Retina (tissue), 1 donor: ENCODE data around the gene KLRK1.
"Not testable (repeated sequence)": the region's sequence is repeated elsewhere in the genome, so short reads cannot be mapped to it uniquely, and the experiment has no call there.

ENCODE experiments used
- DNase-seq: peaks from one replicate; pipeline ENCODE4 v3.0.0-alpha.2; 2016

Gene KLRK1

DNA sequence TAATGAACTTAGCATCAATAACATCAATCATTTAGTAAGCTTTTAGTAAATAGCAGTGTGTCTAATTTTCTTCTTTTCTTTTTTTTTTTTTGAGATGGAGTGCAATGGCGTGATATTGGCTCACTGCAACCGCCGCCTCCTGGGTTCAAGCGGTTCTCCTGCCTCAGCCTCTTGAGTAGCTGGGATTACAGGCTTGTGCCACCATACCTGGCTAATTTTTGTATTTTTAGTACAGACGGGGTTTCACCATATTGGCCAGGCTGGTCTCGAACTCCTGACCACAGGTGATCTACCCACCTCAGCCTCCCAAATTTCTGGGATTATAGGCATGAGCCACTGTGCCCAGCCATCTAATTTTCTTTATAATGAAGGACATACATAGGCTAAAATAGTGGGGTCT lies 2.3 kb downstream of the KLRK1 start:
- DNase-seq: not testable (repeated sequence)

DNA sequence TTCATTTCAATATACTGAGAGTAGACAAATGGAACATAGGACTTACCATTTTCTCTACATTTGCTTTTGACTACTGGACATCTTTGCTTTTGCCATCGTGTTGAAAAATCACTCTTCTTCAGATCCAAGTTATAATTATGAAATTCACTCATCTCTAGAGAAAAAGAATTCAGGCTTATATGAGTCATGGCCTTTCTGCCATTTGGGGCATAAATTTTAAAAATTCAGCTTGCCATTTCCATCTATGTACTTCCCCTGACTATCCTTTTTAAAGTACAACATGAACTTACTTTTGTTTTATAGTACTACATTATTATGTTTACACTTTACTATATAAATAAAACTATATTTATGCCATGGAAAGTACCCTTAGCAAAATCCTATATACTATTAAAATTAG lies 3.0 kb downstream of the KLRK1 start:
- no peak for DNase-seq

DNA sequence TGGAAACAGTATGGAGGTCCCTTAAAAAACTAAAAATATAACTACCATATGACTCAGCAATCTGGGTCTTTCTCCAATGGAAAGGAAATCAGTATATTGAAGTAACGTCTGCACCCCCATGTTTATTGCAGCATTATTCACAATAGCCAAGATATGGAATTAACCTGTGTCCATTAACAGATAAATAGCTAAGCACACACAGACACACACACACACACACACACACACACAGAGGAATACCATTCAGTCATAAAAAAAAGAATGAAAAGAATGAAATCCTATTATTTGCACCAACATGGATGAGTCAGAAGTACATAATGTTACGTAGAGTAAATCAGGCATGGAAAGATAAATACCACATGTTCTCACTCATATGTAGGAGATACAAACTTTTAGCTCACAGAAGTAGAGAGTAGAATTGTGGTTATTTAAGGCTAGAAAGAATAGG lies 4.7 kb downstream of the KLRK1 start:
- no peak for DNase-seq

DNA sequence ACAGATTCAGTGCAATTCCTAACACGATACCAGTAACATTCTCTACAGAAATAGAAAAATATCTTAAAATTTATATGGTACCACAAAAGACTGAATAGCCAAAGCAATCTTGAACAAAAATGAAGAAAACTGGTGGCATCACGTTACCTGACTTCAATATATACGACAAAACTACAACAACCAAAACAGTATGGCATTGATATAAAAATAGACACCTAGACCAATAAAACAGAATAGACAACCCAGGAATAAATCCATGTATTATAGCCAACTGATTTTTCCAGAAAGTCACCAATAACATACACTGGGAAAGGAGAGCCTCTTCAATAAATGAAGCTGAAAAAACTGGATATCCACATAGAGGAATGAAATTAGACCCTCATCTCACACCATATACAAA lies 5.7 kb downstream of the KLRK1 start:
- no peak for DNase-seq

DNA sequence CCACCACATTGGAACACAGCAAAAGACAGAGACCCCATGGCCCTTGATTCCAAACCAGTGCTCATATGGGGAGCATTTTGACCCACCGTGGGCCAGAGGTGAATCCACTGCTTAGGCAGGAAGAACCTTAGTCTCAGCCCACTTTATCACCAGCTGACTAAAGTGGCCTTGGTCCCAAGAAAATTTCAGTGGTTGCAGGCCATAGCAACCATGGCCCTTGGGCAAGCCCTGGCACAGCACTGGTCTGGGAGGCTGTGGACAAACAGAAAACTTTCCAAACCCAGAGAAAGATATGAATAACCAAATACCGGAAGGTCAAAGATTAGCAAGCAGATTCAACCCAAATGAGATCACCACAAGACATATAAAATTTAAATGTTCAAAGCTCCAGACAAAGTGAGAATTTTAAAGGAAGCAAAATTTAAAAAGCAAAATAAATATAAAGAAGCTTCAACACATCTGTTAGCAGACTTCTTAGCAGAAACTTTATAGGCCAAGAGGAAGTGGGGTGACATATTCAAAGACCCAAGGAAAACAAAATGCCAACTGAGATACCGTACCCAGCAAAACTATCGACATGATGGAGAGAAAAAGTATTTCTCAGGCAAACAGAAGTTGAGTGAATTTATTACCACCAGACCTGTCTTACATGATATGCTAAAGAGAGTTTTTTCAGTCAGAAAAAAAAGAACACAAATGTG lies 7.8 kb downstream of the KLRK1 start:
- DNase-seq: no peak

DNA sequence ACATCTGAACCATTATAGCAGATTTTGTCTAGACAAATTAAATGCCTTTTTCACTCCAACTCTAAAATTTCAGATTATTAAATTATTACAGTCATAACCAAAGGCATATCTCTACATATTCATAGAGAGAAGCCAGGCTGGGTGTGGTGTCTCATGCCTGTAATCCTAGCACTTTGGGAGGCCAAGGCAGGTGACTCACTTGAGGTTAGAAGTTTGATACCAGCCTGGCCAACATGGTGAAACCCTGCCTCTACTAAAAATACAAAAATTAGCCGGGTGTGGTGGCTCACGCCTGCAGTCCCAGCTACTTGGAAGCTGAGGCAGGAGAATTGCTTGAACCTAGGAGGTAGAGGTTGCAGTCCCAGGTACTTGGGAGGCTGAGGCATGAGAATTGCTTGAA lies 11.1 kb downstream of the KLRK1 start:
- DNase-seq: not testable (repeated sequence)

DNA sequence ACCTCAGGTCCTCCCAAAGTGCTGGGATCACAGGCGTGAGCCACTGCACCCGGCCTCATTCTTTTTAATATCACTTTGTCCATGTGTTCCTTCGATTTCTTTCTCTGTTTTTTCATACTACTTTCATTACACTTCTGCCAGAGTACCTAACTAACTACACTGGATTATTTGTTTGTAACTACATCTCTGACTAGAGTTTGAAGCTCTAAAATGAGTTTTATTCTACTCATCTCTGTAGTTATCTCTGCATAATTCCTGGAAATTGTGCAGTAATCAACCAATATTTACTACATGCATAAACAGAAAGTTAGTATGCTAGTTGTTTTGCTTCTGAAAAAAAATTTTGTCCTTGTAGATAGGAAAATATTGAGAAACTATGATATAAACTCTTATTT lies 15.2 kb downstream of the KLRK1 start:
- DNase-seq: no peak

DNA sequence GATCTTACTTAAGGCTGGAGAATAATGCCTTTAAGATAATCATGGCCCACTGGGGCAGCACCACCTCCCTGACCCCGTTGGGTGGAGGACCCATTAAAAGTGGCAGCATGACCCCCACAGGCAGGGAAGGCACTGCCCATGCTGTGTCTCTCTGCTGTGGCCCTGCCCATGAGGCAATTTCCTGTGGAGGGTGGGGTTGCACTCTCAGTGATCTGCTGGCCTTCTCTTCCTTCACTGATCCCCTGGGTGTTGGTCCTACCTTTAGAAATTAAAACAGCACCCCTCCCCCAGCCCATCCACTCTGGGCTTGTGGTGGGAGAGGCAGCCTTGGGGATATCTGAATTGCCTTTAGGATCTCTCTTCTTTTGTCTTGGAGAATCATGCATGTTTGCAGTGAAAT lies 17.3 kb downstream of the KLRK1 start:
- DNase-seq: no peak

DNA sequence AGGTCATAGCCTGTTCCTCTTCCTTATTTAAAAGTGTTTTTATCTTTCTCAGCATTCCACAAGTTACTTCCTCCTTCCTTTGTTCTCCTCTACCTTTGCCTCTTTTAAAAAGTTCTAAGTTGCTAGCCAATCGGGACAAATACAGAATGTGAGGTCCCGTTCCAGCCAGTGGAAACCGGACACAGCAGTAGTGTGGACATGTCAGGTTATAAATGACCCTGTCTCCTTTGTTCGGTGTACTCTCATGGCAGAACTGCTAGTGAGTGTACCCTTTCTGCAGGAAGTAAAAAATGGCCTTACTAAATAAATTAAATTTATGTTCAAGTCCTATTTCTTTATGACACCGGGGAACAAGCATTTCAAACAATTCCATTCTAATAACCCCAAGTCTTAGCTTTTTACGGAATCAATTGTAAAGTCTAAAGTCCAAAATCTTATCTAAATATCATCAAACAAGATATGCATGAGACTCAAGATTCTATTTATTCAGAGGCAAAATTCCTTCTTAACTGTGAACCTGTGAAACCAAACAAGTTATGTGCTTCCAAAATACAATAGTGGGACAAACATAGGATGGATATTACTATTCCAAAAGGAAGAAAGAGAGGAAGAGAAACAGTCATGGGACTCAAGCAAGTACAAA lies 17.8 kb downstream of the KLRK1 start:
- DNase-seq: not testable (repeated sequence)

DNA sequence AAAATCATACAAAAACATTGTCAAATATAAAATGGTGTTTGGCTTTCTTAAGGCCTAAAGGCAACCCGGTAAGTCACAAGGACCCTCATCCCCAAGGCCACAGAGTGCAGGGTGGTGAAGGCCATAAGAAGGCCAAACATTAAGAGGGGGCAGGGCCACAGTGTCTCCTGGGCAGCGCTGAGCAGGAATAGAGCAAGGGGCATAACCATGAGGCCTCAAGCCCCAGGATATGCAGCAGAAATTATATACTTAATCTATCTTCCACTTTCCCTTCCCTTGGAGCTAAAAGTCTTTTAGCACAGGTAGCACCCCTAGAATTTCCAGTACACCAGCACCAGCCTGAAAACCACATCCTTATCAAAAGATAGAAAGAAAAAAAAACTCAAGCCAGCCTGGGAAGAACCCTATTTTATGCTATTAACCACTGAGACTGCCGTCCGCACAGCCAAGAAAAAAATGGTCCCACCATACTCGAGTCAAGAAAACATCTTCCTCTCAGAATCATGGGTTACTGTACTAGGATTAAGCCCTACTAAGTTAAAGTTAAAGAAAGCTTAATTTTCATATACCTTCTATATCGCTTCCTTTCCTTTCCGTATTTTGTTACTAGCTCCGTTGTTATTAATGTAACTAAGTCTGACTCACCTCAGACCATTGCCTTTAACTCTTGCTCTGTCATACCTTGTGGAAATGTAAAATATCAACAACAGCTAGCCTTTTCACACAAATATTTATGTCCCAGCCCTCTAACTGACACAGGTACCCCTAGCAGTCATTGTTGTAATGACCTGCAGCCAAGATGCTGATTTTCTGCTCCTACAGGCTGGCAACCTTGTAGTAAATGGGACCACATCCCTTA lies 20.1 kb downstream of the KLRK1 start:
- no peak for DNase-seq

DNA sequence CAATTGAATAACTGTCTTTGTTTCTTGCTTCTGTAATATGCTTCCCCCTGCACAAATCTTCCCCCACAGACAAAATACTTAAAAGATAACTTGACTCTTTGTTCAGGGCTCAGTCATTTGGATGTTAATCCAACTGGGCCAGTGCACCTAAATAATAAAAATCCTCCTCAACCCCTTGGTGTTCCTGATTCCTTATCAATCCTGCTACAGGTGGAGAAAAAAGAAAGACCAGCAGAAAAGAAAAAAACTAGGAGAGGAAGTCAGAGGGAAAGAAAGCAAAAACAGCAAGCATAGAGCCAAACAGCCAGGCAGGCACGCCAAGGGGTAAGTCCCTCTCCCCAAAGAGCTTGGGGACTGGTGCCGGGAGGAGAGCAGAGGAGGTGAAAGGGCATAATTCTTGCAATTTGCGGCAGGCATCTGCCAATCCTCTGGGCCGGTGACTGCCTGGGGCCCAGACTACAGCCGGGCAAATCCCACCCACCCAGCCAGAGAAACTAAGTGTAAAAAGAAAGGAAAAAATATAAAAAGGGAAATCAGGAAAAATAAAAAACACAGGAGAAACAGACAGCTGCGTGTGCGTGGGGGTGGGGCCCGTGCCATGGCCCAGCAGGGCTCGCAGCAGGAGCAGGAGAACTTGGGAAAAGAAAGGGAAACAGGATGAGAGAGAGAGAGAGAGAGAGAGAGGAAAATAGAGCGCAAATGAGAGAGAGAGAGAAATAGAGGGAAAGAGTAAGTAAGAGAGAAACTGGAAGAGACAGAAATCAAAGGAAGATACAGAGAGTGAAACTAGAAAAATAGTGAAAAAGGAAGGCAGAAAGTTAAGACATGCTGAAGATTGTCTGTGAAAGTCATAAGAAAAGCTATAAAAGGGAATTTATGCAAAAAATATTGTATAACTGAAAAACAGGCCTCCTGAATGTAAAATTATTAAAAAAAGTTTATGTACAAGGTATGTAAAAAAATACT lies 21.4 kb downstream of the KLRK1 start:
- peak; percentile 15 for DNase-seq

DNA sequence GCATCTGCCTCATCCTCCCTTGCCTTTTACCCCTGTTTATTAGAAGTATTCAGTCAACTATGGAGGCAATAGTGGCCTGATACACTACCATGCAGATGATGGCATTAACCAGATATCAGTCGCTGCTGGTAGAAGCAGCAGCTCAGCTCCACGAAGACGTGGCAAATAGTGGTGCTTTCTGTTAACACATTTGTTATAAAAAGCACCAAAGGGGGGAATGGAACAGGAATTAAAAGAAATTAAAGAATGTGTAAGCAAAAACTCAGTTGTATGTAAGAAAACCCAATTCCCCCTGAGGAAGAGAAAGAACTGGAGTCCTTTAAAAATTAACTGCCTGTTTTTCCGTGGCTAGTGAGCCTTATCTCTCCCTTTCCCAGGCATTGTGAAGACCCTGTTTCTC lies 22.1 kb downstream of the KLRK1 start:
- DNase-seq: not testable (repeated sequence)

DNA sequence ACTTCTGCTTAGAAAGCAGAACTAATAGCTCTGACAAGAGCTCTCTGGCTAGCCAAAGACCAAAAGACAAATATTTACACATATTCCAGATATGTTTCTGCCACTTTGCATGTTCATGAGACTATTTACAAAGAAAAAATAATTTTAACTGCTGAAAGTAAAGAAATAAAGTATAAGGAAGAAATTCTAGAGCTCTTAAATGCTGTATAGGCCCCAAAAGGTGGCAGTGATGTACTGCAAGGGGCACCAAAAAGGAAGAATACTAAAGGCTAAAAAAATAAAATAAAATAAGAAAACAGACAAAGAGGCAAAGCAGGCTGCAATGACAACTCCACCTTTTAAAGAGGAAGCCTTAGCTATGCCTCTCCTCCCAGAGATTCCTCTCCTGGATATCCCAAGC lies 23.0 kb downstream of the KLRK1 start:
- DNase-seq: no peak

DNA sequence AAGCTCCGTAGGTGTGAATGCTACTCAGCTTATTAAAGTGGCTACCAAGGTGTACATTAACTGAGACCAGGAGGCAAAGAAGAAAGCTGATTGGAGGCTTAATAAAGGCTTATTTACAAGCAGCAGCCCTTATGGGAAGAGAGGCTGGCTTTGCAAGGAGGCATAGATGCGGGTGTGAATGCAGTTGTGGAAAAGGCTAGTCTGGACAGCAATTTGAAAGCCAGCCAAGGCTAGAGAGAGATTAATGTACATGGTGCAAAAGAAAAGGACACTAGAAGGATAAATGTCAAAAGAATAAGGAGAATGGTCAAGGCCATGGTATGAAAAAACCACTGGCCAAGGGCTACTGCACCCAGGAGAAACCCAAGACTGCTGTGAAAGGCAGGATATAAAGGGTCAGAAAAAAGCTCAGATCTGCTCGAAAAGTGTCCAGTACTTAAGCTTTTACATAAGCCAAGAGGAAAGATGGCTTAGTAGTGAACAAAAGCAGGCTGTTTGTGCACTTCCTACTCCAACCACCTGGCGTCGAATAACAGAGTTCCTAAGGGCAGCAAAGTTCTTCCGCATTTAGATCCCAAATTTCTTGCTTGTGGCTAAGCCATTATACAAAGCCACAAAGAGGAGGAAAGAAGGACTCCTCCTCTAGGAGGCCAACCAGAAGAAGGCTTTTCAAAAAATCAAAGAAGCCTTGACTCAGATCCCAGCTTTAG lies 24.0 kb downstream of the KLRK1 start:
- DNase-seq: peak; percentile 32

DNA sequence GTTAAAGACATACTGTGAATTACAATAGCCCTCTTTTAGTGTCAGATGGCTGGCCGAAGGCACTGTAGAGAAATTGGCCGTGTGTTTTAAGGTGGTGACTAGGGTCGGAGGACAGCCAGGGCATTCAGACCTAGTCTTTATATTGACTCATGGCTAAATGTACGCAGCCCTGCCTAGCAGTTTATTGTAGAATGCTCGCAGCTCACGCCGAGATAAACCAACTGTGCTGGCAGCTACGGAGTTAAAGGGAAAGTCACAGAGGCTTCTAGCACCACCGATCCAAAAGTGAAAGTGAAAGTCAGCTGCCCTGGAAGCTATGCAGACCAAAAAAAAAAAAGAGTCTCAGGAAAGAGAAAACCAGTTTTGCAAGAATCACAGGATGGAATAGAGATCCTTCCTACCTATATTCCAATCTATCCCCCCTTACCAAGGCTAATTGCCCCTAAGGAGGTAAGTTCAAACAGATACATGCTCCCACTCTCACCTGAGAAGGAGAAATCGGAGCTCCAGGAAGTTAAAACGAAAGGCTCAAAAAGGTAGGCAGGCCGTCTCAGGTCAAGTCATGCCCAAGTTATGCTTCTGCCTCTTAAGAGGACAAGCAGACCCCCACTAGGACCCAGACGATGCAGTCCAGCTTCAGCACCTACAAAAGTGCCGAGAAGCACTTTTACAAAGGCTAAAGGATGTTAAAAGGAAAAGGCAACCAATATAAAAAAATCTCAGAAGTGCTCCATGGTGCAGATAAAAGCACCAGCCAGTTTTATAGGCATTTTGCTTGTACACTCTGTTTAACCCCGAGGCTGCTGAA lies 24.8 kb downstream of the KLRK1 start:
- DNase-seq: peak; percentile 78

DNA sequence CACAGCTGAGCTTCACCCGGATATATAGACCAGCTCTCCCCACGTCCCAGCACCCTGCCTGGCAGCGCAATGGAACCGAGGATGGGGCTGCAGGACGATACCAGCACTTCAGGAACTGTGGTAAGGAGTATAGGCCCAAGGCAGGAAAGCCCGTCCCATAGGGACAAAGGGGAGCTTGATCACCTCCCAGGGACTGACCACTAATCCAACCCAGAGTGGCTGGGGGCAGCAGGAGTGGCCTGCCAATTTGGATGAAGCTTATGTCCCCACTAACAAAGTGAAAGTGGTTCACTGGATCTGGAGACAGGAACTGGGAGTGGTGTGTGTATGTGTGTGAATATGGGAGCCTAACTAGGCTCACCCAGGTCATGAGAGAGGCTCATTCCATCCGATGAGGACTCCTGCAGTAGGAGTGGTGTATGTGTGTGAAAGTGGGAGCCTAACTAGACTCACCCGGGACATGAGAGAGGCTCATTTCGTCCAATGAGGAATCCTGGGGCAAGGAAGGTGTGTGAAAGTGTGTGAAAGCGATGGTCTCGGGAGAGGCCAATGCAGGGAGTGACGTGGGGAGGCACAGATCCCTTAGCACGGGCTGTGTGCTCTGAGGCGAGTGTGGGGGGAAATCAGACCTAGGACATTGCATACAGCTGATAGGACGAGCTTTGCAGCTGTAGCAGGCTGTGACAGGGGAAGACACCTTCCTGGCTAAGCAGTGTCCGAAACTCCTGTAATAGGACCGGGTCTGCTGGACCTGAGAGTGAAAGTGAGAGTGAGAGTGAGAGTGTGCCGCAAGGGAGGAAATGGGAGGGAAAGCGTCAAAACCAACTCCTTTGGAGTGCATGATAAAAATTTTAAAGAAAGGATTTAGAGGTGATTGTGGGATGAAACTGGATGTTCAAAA lies 25.7 kb downstream of the KLRK1 start:
- DNase-seq: peak; percentile 81

DNA sequence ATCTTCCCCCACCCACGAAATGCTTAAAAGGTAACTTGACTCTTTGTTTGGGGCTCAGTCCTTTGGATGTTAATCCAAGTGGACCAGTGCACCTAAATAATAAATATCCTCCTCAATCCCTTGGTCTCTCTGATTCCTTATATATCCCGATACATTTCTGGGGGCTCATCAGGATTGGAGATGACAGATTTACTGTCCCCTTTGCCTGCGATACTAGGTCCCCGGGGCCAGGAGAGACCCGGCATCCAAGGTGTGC lies 26.3 kb downstream of the KLRK1 start:
- no peak for DNase-seq

DNA sequence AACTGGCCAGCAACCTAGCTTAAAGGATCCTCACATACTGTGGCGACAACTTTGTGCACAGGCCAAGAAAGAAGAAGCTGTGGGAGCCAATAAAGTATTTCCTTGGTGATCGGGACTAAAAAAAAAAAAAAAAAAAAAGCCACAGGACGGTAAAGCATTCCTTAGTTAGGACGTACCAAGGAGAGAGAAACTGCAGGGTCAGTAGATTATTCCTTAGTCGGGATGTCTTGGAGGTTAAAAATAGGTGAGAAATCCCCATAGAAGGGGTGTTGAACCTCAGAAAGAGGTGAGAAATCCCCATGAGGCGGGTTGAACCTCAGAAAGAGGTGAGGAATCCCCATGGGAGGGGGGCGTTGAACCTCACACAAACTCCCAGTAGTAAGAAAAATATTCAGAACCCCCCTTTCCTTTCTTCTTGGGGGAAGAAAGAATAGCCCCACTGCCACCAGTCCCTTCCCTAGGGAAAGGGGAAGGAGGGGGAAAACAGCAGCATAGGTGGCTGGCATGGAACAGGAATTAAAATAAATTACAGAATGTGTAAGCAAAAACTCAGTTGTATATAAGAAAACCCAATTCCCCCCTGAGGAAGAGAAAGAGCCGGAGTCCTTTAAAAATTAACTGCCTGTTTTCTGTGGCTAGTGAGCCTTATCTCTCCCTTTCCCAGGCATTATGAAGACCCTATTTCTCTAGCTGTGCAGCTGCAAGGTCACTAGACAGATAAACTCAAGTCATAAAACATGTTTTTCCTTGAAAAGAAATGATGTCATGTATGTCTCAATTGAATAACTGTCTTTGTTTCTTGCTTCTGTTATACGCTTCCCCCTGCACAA lies 26.8 kb downstream of the KLRK1 start:
- DNase-seq: peak; percentile 18

DNA sequence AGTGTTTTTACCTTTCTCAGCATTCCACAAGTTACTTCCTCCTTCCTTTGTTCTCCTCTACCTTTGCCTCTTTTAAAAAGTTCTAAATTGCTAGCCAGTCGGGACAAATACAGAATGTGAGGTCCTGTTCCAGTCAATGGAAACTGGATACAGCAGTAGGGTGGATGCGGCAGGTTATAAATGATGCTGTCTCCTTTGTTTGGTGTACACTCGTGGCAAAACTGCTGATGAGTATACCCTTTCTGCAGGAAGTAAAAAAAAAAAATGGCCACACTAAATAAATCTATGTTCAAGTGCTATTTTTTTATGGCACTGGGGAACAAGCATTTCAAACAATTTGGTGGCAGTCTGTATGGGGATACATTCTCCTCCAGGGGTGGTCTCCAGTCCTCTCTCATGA lies 27.5 kb downstream of the KLRK1 start:
- no peak for DNase-seq
